Peyer's patch (tissue), 4 donors: ENCODE data around the gene FIGNL2.

Source experiments
- POLR2A ChIP-seq, 2 donors: fragments of 450-650 bp; IDR thresholded peaks; one replicate each; pipeline ENCODE4 v1.5.1; 2017; ENCODE audit warnings: antibody characterized with exemption in 2 of 2, mild to moderate bottlenecking in 2 of 2, moderate library complexity in 2 of 2
- TF ChIP-seq, protein P1 (sequence below), 6 experiments: fragments of 450-650 bp in 4 of 6; fragments of 200-600 bp in 2 of 6; sonication (generic) in 1 of 6; IDR thresholded peaks; one replicate each; pipeline ENCODE4 v1.5.1; 2017 to 2019; ENCODE audit warnings: antibody characterized with exemption in 6 of 6, mild to moderate bottlenecking in 3 of 6, moderate library complexity in 1 of 6

GRCh38 chr12:51834411-51834810 is 14.1 kb downstream of the FIGNL2 start:
- TF ChIP-seq, protein P1, sequence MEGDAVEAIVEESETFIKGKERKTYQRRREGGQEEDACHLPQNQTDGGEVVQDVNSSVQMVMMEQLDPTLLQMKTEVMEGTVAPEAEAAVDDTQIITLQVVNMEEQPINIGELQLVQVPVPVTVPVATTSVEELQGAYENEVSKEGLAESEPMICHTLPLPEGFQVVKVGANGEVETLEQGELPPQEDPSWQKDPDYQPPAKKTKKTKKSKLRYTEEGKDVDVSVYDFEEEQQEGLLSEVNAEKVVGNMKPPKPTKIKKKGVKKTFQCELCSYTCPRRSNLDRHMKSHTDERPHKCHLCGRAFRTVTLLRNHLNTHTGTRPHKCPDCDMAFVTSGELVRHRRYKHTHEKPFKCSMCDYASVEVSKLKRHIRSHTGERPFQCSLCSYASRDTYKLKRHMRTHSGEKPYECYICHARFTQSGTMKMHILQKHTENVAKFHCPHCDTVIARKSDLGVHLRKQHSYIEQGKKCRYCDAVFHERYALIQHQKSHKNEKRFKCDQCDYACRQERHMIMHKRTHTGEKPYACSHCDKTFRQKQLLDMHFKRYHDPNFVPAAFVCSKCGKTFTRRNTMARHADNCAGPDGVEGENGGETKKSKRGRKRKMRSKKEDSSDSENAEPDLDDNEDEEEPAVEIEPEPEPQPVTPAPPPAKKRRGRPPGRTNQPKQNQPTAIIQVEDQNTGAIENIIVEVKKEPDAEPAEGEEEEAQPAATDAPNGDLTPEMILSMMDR (IDR thresholded peaks at IDR 0.05) = no peak
- no peak for TF ChIP-seq POLR2A (IDR thresholded peaks at IDR 0.05)
